ENCODE results near the gene SHMT1. TPM values are rescaled to one million over a fixed set of nuclear protein-coding genes. Genes with fewer than 3 reads are reported as not detected.

Gene SHMT1
- total and polyA plus RNA-seq, 10 donors: 9.1 to 68.7 (median 39.7) TPM

DNA sequence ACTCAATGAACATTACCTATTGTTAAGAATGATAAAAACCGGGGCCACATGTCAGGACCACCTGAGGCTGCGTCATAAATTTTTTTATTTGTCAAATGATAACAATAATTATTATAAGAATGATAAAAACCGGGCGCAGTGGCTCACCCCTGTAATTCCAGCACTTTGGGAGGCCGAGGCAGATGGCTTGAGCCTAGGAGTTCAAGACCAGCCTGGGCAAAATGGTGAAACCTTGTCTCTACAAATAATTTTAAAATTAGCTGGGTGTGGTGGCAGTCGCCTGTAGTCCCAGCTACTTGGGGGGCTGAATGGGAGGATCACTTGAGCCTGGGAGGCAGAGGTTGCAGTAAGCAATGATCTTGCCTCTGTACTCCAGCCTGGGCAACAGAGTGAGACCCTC lies 816 bp upstream of the SHMT1 start:
- Histone ChIP-seq H3K9me3 (no peaks in the 10 kb centered on the region), H3K27me3 (replicated peaks in 1 of 7) (no peaks in the 10 kb centered on the region), H3K4me3 (peak overlapping the region in 2 of 8 donors; percentile 78 to 90), H3K27ac (no peak overlapping the region), H3K4me1 (peaks cover 4 to 30% (median 22%) of the 10 kb centered on the region in 6 donors), H3K36me3 (peaks cover 0 to 15% (median 0%) of the 10 kb centered on the region in 6 donors)
- no peak for DNase-seq
- 88 to 98% (median 93%) methylated on average over 6 of the region's 6 CpGs for WGBS, 5 donors
- intact Hi-C loops (cut with DNase I; ENCODE audit: low total_unique reads): no loop called here
- TF ChIP-seq POLR2AphosphoS5 (IDR thresholded peaks at IDR 0.05) (no peak), POLR2A (IDR thresholded peaks at IDR 0.05) (no peak)
- TF ChIP-seq, protein P1, sequence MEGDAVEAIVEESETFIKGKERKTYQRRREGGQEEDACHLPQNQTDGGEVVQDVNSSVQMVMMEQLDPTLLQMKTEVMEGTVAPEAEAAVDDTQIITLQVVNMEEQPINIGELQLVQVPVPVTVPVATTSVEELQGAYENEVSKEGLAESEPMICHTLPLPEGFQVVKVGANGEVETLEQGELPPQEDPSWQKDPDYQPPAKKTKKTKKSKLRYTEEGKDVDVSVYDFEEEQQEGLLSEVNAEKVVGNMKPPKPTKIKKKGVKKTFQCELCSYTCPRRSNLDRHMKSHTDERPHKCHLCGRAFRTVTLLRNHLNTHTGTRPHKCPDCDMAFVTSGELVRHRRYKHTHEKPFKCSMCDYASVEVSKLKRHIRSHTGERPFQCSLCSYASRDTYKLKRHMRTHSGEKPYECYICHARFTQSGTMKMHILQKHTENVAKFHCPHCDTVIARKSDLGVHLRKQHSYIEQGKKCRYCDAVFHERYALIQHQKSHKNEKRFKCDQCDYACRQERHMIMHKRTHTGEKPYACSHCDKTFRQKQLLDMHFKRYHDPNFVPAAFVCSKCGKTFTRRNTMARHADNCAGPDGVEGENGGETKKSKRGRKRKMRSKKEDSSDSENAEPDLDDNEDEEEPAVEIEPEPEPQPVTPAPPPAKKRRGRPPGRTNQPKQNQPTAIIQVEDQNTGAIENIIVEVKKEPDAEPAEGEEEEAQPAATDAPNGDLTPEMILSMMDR (IDR thresholded peaks at IDR 0.05 in 8 of 11, conservative IDR thresholded peaks at IDR 0.05 in 3 of 11): no peak

DNA sequence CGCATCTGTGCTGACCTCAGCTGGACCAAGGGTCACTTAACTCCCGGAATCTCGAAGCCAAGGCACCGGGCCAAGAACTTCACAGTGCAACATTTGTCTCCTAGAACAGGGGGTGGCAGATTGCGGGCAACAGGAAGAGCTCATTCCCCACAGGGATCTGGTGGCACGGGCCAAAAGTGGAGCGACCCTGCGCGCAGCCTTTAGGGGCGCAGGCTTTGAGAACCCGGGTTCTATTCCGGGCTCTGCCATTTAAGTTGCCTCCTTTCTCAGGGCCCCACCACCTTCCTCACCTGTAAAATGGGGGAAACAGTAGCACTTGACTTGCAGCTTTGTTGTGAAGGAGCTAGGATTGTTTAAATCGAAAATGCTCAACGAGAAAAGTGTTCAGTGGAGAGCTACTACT lies 651 bp downstream of the SHMT1 start:
- Histone ChIP-seq H3K27ac (peak overlapping the region in 7 of 8 donors; percentile 46 to 85 (median 81)), H3K4me1 (peaks cover 4 to 30% (median 22%) of the 10 kb centered on the region in 6 donors), H3K9me3 (no peaks in the 10 kb centered on the region), H3K4me3 (peak overlapping the region; percentile 62 to 96 (median 80)), H3K36me3 (peaks cover 0 to 27% (median 0%) of the 10 kb centered on the region in 6 donors), H3K27me3 (replicated peaks in 1 of 7) (no peaks in the 10 kb centered on the region)
- intact Hi-C loops (cut with DNase I; ENCODE audit: low total_unique reads): no loop called here
- 7 to 12% (median 10%) methylated on average over 10 to 14 of the region's 14 CpGs for WGBS, 5 donors
- TF ChIP-seq POLR2AphosphoS5 (IDR thresholded peaks at IDR 0.05) (peak in 1 of 3 donors; percentile 30), POLR2A (IDR thresholded peaks at IDR 0.05) (no peak)
- TF ChIP-seq, protein P1 (IDR thresholded peaks at IDR 0.05 in 8 of 11, conservative IDR thresholded peaks at IDR 0.05 in 3 of 11): no peak
- no peak for DNase-seq

DNA sequence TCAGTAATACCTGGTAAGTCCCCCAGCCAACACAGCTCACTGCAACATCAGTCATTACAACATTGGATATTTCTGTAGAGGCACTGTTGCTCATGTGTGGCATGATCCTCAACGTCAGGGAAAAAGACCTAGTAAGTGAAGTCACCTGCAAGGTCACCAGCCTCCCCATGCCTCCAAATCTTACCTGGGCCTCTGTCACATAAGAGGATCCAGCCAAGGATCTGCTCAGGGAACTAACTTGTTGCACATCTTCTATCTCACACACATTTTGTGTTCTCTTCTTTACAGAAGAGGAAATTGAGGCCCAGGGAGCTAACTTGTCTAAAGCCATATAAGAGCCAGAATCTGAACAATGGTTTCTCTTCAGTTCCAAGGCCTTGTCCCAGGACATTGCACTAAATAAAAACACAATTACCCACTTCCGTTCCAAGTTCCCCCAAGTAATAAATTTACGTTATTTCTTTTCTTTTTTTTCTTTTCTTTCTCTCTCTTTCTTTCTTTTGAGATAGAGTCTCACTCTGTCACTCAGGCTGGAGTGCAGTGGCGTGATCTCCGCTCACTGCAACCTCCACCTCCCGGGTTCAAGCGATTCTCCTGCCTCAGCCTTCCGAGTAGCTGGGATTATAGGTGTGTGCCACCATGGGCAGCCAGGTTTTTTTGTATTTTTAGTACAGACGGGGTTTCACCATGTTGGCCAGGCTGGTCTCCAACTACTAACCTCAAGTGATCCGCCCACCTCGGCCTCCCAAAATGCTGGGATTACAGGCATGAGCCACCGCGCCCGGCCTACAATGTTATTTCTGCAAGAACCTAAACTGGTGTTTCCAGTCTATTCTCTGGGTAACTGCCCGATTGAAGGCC lies 1.3 kb downstream of the SHMT1 start:
- no peaks in the 10 kb centered on the region for H3K27me3 ChIP-seq (replicated peaks in 1 of 7)
- H3K36me3 ChIP-seq: peaks cover 0 to 27% (median 0%) of the 10 kb centered on the region in 6 donors
- intact Hi-C loops (cut with DNase I; ENCODE audit: low total_unique reads): no loop called here
- peaks cover 4 to 35% (median 22%) of the 10 kb centered on the region in 6 donors for H3K4me1 ChIP-seq
- H3K27ac ChIP-seq: peak overlapping the region in 6 of 8 donors; percentile 29 to 85 (median 82)
- DNase-seq: no peak
- H3K4me3 ChIP-seq: peak overlapping the region in 7 of 8 donors; percentile 62 to 96 (median 81)
- WGBS, 5 donors: 60 to 75% (median 72%) methylated on average over 15 of the region's 15 CpGs
- no peak for TF ChIP-seq POLR2A (IDR thresholded peaks at IDR 0.05)
- TF ChIP-seq, protein P1 (IDR thresholded peaks at IDR 0.05 in 8 of 11, conservative IDR thresholded peaks at IDR 0.05 in 3 of 11): no peak
- H3K9me3 ChIP-seq: no peaks in the 10 kb centered on the region

DNA sequence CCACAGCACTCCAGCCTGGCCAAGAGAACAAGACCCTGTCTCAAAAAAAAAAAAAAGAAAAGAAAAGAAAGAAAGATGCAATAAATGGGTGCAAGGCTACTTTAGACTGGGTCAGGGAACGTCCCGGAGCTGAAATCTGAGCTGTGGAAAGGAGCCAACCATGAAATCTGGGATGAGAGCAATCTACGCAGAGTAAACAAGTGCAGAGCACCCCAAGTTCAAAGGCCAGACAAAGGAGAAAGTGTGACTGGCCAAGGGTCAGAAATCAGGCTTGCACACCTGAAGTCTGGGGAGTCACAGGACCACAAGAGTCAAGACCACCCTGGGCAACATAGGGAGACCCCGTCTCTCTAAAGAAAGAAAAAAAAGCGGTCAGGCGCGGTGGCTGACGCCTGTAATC lies 2.8 kb downstream of the SHMT1 start:
- Histone ChIP-seq H3K4me1 (peaks cover 4 to 50% (median 23%) of the 10 kb centered on the region in 6 donors), H3K27ac (no peak overlapping the region), H3K4me3 (no peak overlapping the region), H3K27me3 (replicated peaks in 1 of 7) (no peaks in the 10 kb centered on the region), H3K36me3 (peaks cover 0 to 34% (median under 1%) of the 10 kb centered on the region in 6 donors), H3K9me3 (no peaks in the 10 kb centered on the region)
- no peak for DNase-seq
- WGBS, 5 donors: 88 to 93% (median 91%) methylated on average over 8 of the region's 8 CpGs
- TF ChIP-seq, protein P1 (IDR thresholded peaks at IDR 0.05 in 8 of 11, conservative IDR thresholded peaks at IDR 0.05 in 3 of 11): no peak
- TF ChIP-seq POLR2A (IDR thresholded peaks at IDR 0.05): no peak
- TF ChIP-seq POLR2AphosphoS5 (IDR thresholded peaks at IDR 0.05): no peak
- intact Hi-C loops (cut with DNase I; ENCODE audit: low total_unique reads): no loop called here

Data from spleen (tissue), 11 donors.